SW 1271 (cell line): ENCODE measurements around the gene GSTT2.

Experiments
- DNase-seq, 2 experiments: peaks; one replicate each; lab custom pipeline; 2025; lab: John Stamatoyannopoulos, UW

GSTT2 gene

GRCh38 chr22:24008381-24009226 is 28.7 kb downstream of the GSTT2 start:
- DNase-seq = no peak

- DNase-seq = no peak
Measured at GRCh38 chr22:24009227-24010017, 29.5 kb downstream of the GSTT2 start.

- no peak for DNase-seq
Measured at GRCh38 chr22:24010018-24010391, 30.1 kb downstream of the GSTT2 start.

GRCh38 chr22:24011735-24012068 is 31.8 kb downstream of the GSTT2 start:
- DNase-seq = no peak

GRCh38 chr22:24016156-24016555 is 36.2 kb downstream of the GSTT2 start:
- no peak for DNase-seq

- no peak for DNase-seq
Measured at GRCh38 chr22:24021304-24021703, 41.4 kb downstream of the GSTT2 start.

- peak in 1 of 2 experiments; percentile 5 for DNase-seq
Measured at GRCh38 chr22:24023204-24023789, 43.4 kb downstream of the GSTT2 start.

GRCh38 chr22:24024354-24024753 is 44.4 kb downstream of the GSTT2 start:
- DNase-seq = no peak

GRCh38 chr22:24025475-24025874 is 45.5 kb downstream of the GSTT2 start:
- DNase-seq = no peak

- no peak for DNase-seq
Measured at GRCh38 chr22:24026056-24026455, 46.1 kb downstream of the GSTT2 start.

- no peak for DNase-seq
Measured at GRCh38 chr22:24026733-24027132, 46.8 kb downstream of the GSTT2 start.

GRCh38 chr22:24027389-24027975 is 47.5 kb downstream of the GSTT2 start:
- no peak for DNase-seq

GRCh38 chr22:24027991-24028390 is 48.1 kb downstream of the GSTT2 start:
- no peak for DNase-seq

- no peak for DNase-seq
Measured at GRCh38 chr22:24028533-24028932, 48.6 kb downstream of the GSTT2 start.

- no peak for DNase-seq
Measured at GRCh38 chr22:24029304-24029703, 49.4 kb downstream of the GSTT2 start.

- DNase-seq = no peak
Measured at GRCh38 chr22:24030186-24030702, 50.3 kb downstream of the GSTT2 start.
